GM21423 (cell line): Measurements from ENCODE around the gene TMED5.
"Not testable (repeated sequence)": the region's sequence is repeated elsewhere in the genome, so short reads cannot be mapped to it uniquely, and the experiment has no call there.

Experiments
- ATAC-seq: cut with Tn5 transposase; IDR thresholded peaks from one replicate; pipeline ENCODE4 v1.9.1; 2021; ENCODE audit warnings: mild to moderate bottlenecking, moderate library complexity; ENCODE audit not compliant: unreplicated experiment

TMED5 gene

GRCh38 chr1:93172778-93173177 is 7.4 kb downstream of the TMED5 start:
- ATAC-seq: no peak

- ATAC-seq: no peak
Measured at GRCh38 chr1:93171549-93172034, 8.6 kb downstream of the TMED5 start.

- ATAC-seq: not testable (repeated sequence)
Measured at GRCh38 chr1:93170141-93170678, 10.0 kb downstream of the TMED5 start.

- ATAC-seq: no peak
Measured at GRCh38 chr1:93167006-93167405, 13.2 kb downstream of the TMED5 start.

- ATAC-seq: not testable (repeated sequence)
Measured at GRCh38 chr1:93165895-93166294, 14.3 kb downstream of the TMED5 start.

GRCh38 chr1:93164816-93165215 is 15.4 kb downstream of the TMED5 start:
- ATAC-seq: no peak

GRCh38 chr1:93163314-93163713 is 16.9 kb downstream of the TMED5 start:
- not testable (repeated sequence) for ATAC-seq

- no peak for ATAC-seq
Measured at GRCh38 chr1:93159337-93159736, 20.9 kb downstream of the TMED5 start.

- ATAC-seq: no peak
Measured at GRCh38 chr1:93155335-93155734, 24.9 kb downstream of the TMED5 start.

GRCh38 chr1:93154898-93155297 is 25.3 kb downstream of the TMED5 start:
- ATAC-seq: no peak

GRCh38 chr1:93152835-93153234 is 27.4 kb downstream of the TMED5 start:
- ATAC-seq: no peak

GRCh38 chr1:93151474-93151873 is 28.7 kb downstream of the TMED5 start:
- ATAC-seq: no peak

- no peak for ATAC-seq
Measured at GRCh38 chr1:93150729-93151128, 29.5 kb downstream of the TMED5 start.

GRCh38 chr1:93148001-93148400 is 32.2 kb downstream of the TMED5 start:
- ATAC-seq: no peak

GRCh38 chr1:93143769-93144168 is 36.4 kb downstream of the TMED5 start:
- ATAC-seq: no peak

GRCh38 chr1:93143136-93143535 is 37.1 kb downstream of the TMED5 start:
- no peak for ATAC-seq

GRCh38 chr1:93142161-93142560 is 38.1 kb downstream of the TMED5 start:
- no peak for ATAC-seq

GRCh38 chr1:93140106-93140505 is 40.1 kb downstream of the TMED5 start:
- ATAC-seq: no peak

- ATAC-seq: no peak
Measured at GRCh38 chr1:93137604-93138292, 42.5 kb downstream of the TMED5 start.

GRCh38 chr1:93136445-93136844 is 43.8 kb downstream of the TMED5 start:
- ATAC-seq: no peak

- ATAC-seq: no peak
Measured at GRCh38 chr1:93132638-93133037, 47.6 kb downstream of the TMED5 start.

GRCh38 chr1:93129507-93130099 is 50.6 kb downstream of the TMED5 start:
- no peak for ATAC-seq
